Activated gamma-delta T cell (primary cell): ENCODE measurements around the gene HIVEP3.

Source experiments
- DNase-seq: peaks from one replicate; lab custom pipeline; 2025; lab: John Stamatoyannopoulos, UW

The HIVEP3 gene

GRCh38 chr1:41894101-41894807 lies 24.5 kb downstream of the HIVEP3 start:
- no peak for DNase-seq

- no peak for DNase-seq
Observed at GRCh38 chr1:41892301-41892781, 26.4 kb downstream of the HIVEP3 start.

GRCh38 chr1:41891199-41891896 lies 27.4 kb downstream of the HIVEP3 start:
- no peak for DNase-seq

GRCh38 chr1:41890825-41891198 lies 27.9 kb downstream of the HIVEP3 start:
- DNase-seq = no peak

GRCh38 chr1:41889506-41890414 lies 29.0 kb downstream of the HIVEP3 start:
- no peak for DNase-seq

GRCh38 chr1:41888756-41889155 lies 30.0 kb downstream of the HIVEP3 start:
- no peak for DNase-seq

GRCh38 chr1:41887365-41887764 lies 31.4 kb downstream of the HIVEP3 start:
- no peak for DNase-seq

GRCh38 chr1:41884256-41885230 lies 34.2 kb downstream of the HIVEP3 start:
- no peak for DNase-seq

GRCh38 chr1:41883507-41883906 lies 35.2 kb downstream of the HIVEP3 start:
- no peak for DNase-seq

- no peak for DNase-seq
Observed at GRCh38 chr1:41882486-41882885, 36.2 kb downstream of the HIVEP3 start.

- DNase-seq = no peak
Observed at GRCh38 chr1:41882068-41882477, 36.6 kb downstream of the HIVEP3 start.

- no peak for DNase-seq
Observed at GRCh38 chr1:41880950-41881885, 37.5 kb downstream of the HIVEP3 start.

GRCh38 chr1:41880261-41880660 lies 38.5 kb downstream of the HIVEP3 start:
- DNase-seq = no peak

GRCh38 chr1:41879617-41880016 lies 39.1 kb downstream of the HIVEP3 start:
- no peak for DNase-seq

GRCh38 chr1:41878911-41879310 lies 39.8 kb downstream of the HIVEP3 start:
- DNase-seq = no peak

- no peak for DNase-seq
Observed at GRCh38 chr1:41878495-41878894, 40.2 kb downstream of the HIVEP3 start.

GRCh38 chr1:41876576-41877445 lies 41.9 kb downstream of the HIVEP3 start:
- DNase-seq = no peak

GRCh38 chr1:41875487-41875886 lies 43.2 kb downstream of the HIVEP3 start:
- DNase-seq = no peak

- DNase-seq = no peak
Observed at GRCh38 chr1:41874903-41875411, 43.8 kb downstream of the HIVEP3 start.
